HCT116 (cell line): ENCODE data around the gene ALKBH6. TPM values are rescaled to one million over a fixed set of nuclear protein-coding genes. Genes with fewer than 3 reads are reported as not detected.

Experiments
- ATAC-seq: fragments of 200-7000 bp; cut with Tn5 transposase; 2 replicates; pipeline ENCODE4 v1.9.1; 2020; ENCODE audit warnings: mild to moderate bottlenecking, moderate library complexity
- BruUV-seq: library from RNA; stranded (reverse); fragments of 400-500 nt; replicated peaks from 2 replicates; lab custom pipeline; 2021; lab: Mats Ljungman, UMichigan
- CTCF ChIA-PET: fragments of 300-600 bp; sonication (Branson Sonifier 250); formaldehyde crosslinking; loops from one replicate; lab custom pipeline; 2021; ENCODE audit warnings: antibody characterized with exemption; lab: Charles Lee
- POLR2A ChIA-PET: fragments of 300-600, 350-600 bp; sonication (Branson Sonifier 250); formaldehyde crosslinking; loops from one replicate; lab custom pipeline; 2021; ENCODE audit warnings: antibody characterized with exemption; lab: Charles Lee
- RAD21 ChIA-PET, 2 experiments: fragments of 300-600 bp; sonication (Branson Sonifier 250); formaldehyde crosslinking; loops; one replicate each; lab custom pipeline; 2023; ENCODE audit warnings: low total read pairs in 2 of 2; ENCODE audit not compliant: uncharacterized antibody in 2 of 2, unreplicated experiment in 2 of 2, low non-redundant PET in 1 of 2; lab: Charles Lee
- DNase-seq: peaks from one replicate; pipeline ENCODE4 v3.0.0-alpha.2; 2010; ENCODE audit warnings: low read depth, low spot score
- H2AFZ ChIP-seq: fragments of 200-600 bp; shearing (Covaris generic), sonication (generic); 2 replicates; pipeline ENCODE4 v1.6.1; 2017; ENCODE audit warnings: low read depth, mixed run types, mixed read lengths, antibody characterized with exemption, low read length; ENCODE audit not compliant: poor library complexity, severe bottlenecking
- H3K27ac ChIP-seq: 2 replicates; pipeline ENCODE4 v1.5.1; 2012; ENCODE audit warnings: low read depth, low read length
- H3K27me3 ChIP-seq: fragments of 200-600 bp; sonication (generic); 2 replicates; pipeline ENCODE4 v1.6.1; 2016; ENCODE audit warnings: mixed run types, low read length, mixed read lengths; ENCODE audit not compliant: insufficient read depth
- H3K36me3 ChIP-seq, 2 experiments: fragments of 200-500 bp in 1 of 2; fragments of 200-600 bp in 1 of 2; sonication (Bioruptor generic) in 1 of 2; sonication (generic) in 1 of 2; 2 replicates each; pipeline versions ENCODE4 v1.5.1 to v1.6.1; 2014 to 2016; ENCODE audit warnings: low read length in 2 of 2, inconsistent platforms in 1 of 2, mixed read lengths in 1 of 2, mixed run types in 1 of 2; ENCODE audit not compliant: insufficient read depth in 2 of 2, control insufficient read depth in 1 of 2
- H3K4me1 ChIP-seq, 2 experiments: fragments of 200-600 bp in 1 of 2; sonication (generic) in 1 of 2; 2 replicates each; pipeline versions ENCODE4 v1.5.1 to v1.6.1; 2012 to 2017; ENCODE audit warnings: low read length in 2 of 2, inconsistent platforms in 1 of 2, mild to moderate bottlenecking in 1 of 2, mixed read lengths in 1 of 2, mixed run types in 1 of 2, moderate library complexity in 1 of 2; ENCODE audit not compliant: insufficient read depth in 2 of 2, control insufficient read depth in 1 of 2
- H3K4me2 ChIP-seq: fragments of 200-600 bp; sonication (generic); 2 replicates; pipeline ENCODE4 v1.6.1; 2017; ENCODE audit warnings: mixed run types, low read length, mixed read lengths
- H3K4me3 ChIP-seq, 2 experiments: fragments of 200-600 bp in 1 of 2; sonication (generic) in 1 of 2; replicated peaks in 1 of 2; 2 replicates each; pipeline ENCODE4 v1.5.1; 2011 to 2016; ENCODE audit warnings: low read length in 2 of 2, control low read depth in 1 of 2, low read depth in 1 of 2, mild to moderate bottlenecking in 1 of 2, mixed read lengths in 1 of 2, mixed run types in 1 of 2
- H3K79me2 ChIP-seq: fragments of 200-600 bp; sonication (generic); 2 replicates; pipeline ENCODE4 v1.6.1; 2017; ENCODE audit warnings: mild to moderate bottlenecking, mixed run types, low read length, moderate library complexity, mixed read lengths; ENCODE audit not compliant: insufficient read depth
- H3K9ac ChIP-seq: fragments of 200-600 bp; sonication (generic); 2 replicates; pipeline ENCODE4 v1.6.1; 2016; ENCODE audit warnings: low read length, mixed read lengths
- H3K9me2 ChIP-seq: fragments of 200-600 bp; sonication (generic), shearing (Covaris generic); 2 replicates; pipeline ENCODE4 v1.6.1; 2017; ENCODE audit warnings: mixed run types, mild to moderate bottlenecking, moderate library complexity; ENCODE audit not compliant: insufficient read depth
- H3K9me3 ChIP-seq, 2 experiments: fragments of 200-500 bp in 1 of 2; fragments of 200-600 bp in 1 of 2; sonication (Bioruptor generic) in 1 of 2; sonication (generic) in 1 of 2; 2 replicates each; pipeline ENCODE4 v1.6.1; 2014 to 2017; ENCODE audit warnings: low read length in 2 of 2, mixed read lengths in 2 of 2, inconsistent platforms in 1 of 2, low read depth in 1 of 2, mild to moderate bottlenecking in 1 of 2, mixed run types in 1 of 2, moderate library complexity in 1 of 2; ENCODE audit not compliant: control insufficient read depth in 1 of 2, insufficient read depth in 1 of 2
- H4K20me1 ChIP-seq: fragments of 200-600 bp; sonication (generic), shearing (Covaris generic); 2 replicates; pipeline ENCODE4 v1.6.1; 2017; ENCODE audit warnings: mixed run types, mild to moderate bottlenecking, moderate library complexity; ENCODE audit not compliant: insufficient read depth
- CBX3 ChIP-seq: IDR thresholded peaks from 2 replicates; pipeline ENCODE4 v1.6.1; 2012; ENCODE audit warnings: low read depth
- CEBPB ChIP-seq: IDR thresholded peaks from 2 replicates; pipeline ENCODE4 v1.6.1; 2012; ENCODE audit warnings: low read depth
- EGR1 ChIP-seq: IDR thresholded peaks from 2 replicates; pipeline ENCODE4 v1.6.1; 2012; ENCODE audit warnings: low read depth
- MAX ChIP-seq: IDR thresholded peaks from 2 replicates; pipeline ENCODE4 v1.6.1; 2012
- POLR2AphosphoS5 ChIP-seq: IDR thresholded peaks from 2 replicates; pipeline ENCODE4 v1.6.1; 2011; ENCODE audit warnings: mild to moderate bottlenecking, low read depth, low read length, moderate library complexity
- REST ChIP-seq: IDR thresholded peaks from 2 replicates; pipeline ENCODE4 v1.6.1; 2012; ENCODE audit warnings: low read depth
- TCF7L2 ChIP-seq: IDR thresholded peaks from 2 replicates; pipeline ENCODE4 v1.7.0; 2011; ENCODE audit warnings: borderline replicate concordance, inconsistent platforms; ENCODE audit not compliant: insufficient read depth, insufficient read length; ENCODE audit errors: extremely low read depth
- ZBTB33 ChIP-seq: IDR thresholded peaks from 2 replicates; pipeline ENCODE4 v1.6.1; 2011; ENCODE audit warnings: mild to moderate bottlenecking, low read length, moderate library complexity; ENCODE audit not compliant: insufficient replicate concordance; ENCODE audit errors: extremely low read depth
- ZFX ChIP-seq: fragments of 450-650 bp; IDR thresholded peaks from 2 replicates; pipeline ENCODE4 v1.6.1; 2017
- ZNF274 ChIP-seq: fragments of 200-500 bp; sonication (Bioruptor generic); IDR thresholded peaks from 2 replicates; pipeline ENCODE4 v1.6.1; 2014; ENCODE audit warnings: mild to moderate bottlenecking, low read depth, low read length, inconsistent platforms
- intact Hi-C: fragments of 100-400 bp; cut with micrococcal nuclease; formaldehyde crosslinking; loops from 2 replicates; pipeline ENCODE4 v1.10.0; 2022
- total RNA-seq: library from RNA; stranded (reverse); gene quantifications from one replicate; pipeline ENCODE4 v1.2.1, GENCODE V29; 2021; ENCODE audit not compliant: unreplicated experiment

ALKBH6 gene
- total RNA-seq, 1 experiment from 2014 or later: 28.6 TPM

GRCh38 chr19:35978832-35979365, 35.1 kb downstream of the ALKBH6 start:
- ATAC-seq (no peak), DNase-seq (no peak)
- ChIA-PET POLR2A (no interaction called here), RAD21 (no interaction called here), CTCF (no interaction called here)
- H3K4me2 ChIP-seq: no peak overlapping the region
- no peak overlapping the region for H2AFZ ChIP-seq
- H3K27ac ChIP-seq: no peak overlapping the region
- BruUV-seq: no TSS peak
- no peak overlapping the region for H3K9ac ChIP-seq
- H3K27me3 ChIP-seq: peaks cover 3% of the 10 kb centered on the region; the same call in 1 of the 2 replicates
- H4K20me1 ChIP-seq: no peaks in the 10 kb centered on the region
- H3K4me3 ChIP-seq: no peak overlapping the region
- no peaks in the 10 kb centered on the region for H3K4me1 ChIP-seq
- no peaks in the 10 kb centered on the region for H3K9me3 ChIP-seq
- intact Hi-C loops: loop anchor here (5.0 kb wide), 1 partner anchor 97 kb away; no protein-coding TSS in a partner anchor
- no peak for TF ChIP-seq POLR2AphosphoS5
- no peak for TF ChIP-seq REST
- TF ChIP-seq CBX3: no peak
- no peak for TF ChIP-seq MAX
- TF ChIP-seq EGR1: no peak
- TF ChIP-seq CEBPB: no peak
- no peak for TF ChIP-seq ZBTB33
- TF ChIP-seq ZNF274: no peak
- TF ChIP-seq ZFX: no peak
- TF ChIP-seq TCF7L2: no peak
- TF ChIP-seq, all 23 proteins: peak for 0
- Histone ChIP-seq H3K9me2 (no peaks in the 10 kb centered on the region), H3K79me2 (no peaks in the 10 kb centered on the region), H3K36me3 (no peaks in the 10 kb centered on the region)
